ENCODE measurements around the gene RBFOX2. TPM values are rescaled to one million over a fixed set of nuclear protein-coding genes. Genes with fewer than 3 reads are reported as not detected.

Gene RBFOX2
- total and polyA plus RNA-seq, 10 of the 15 experiments (the other 5 are each of a cell fraction or from before 2014, with no cell fraction given): 0.01 to 2.7 (median 0.17) TPM; not detected in 4

- Histone ChIP-seq H3K4me1 (ENCODE audit: control insufficient read depth, insufficient read depth, low read length) (no peaks in the 10 kb centered on the region), H3K9ac (ENCODE audit: control insufficient read depth, insufficient read depth, low read length) (no peak overlapping the region), H3K36me3 (ENCODE audit: control insufficient read depth in 2 of 2, insufficient read depth in 2 of 2, low read length in 1 of 2) (no peaks in the 10 kb centered on the region), H4K20me1 (ENCODE audit: control insufficient read depth, insufficient read depth) (no peaks in the 10 kb centered on the region), H2AFZ (ENCODE audit: control insufficient read depth, low read depth, low read length) (no peak overlapping the region), H3K4me2 (ENCODE audit: control insufficient read depth, insufficient read depth) (no peak overlapping the region), H3K27me3 (replicated peaks in 1 of 2; ENCODE audit: control insufficient read depth in 2 of 2, insufficient read depth in 2 of 2, low read length in 1 of 2) (peaks cover 0 to 3% of the 10 kb centered on the region in 2 experiments; a peak in 1 of 4 replicates), H3K4me3 (no peak overlapping the region), H3K9me3 (replicated peaks; ENCODE audit: control insufficient read depth, insufficient read depth, low read length) (no peaks in the 10 kb centered on the region), H3K79me2 (ENCODE audit: control insufficient read depth, insufficient read depth, low read length) (no peaks in the 10 kb centered on the region), H3K27ac (ENCODE audit: control insufficient read depth, insufficient read depth) (no peak overlapping the region)
- SMC1A ChIA-PET (ENCODE audit: uncharacterized antibody, unreplicated experiment): no interaction called here
- RAD21 ChIA-PET (ENCODE audit: unreplicated experiment): interaction anchor here (0.6 to 0.9 kb wide), 2 partner anchors 29 to 62 kb away, joined by 3 to 4 read pairs; no protein-coding TSS in a partner anchor
- intact Hi-C loops (cut with micrococcal nuclease; ENCODE audit: unreplicated experiment) (no loop called here), in situ Hi-C loops (cut with MboI) (no loop called here)
- no peak for FAIRE-seq
- POLR2A ChIA-PET: no interaction called here
- ATAC-seq: no peak
- TF ChIP-seq PML (IDR thresholded peaks at IDR 0.05; ENCODE audit: low read length): no peak
- TF ChIP-seq SKIL (IDR thresholded peaks at IDR 0.05; ENCODE audit: low read depth, poor library complexity, severe bottlenecking): no peak
- TF ChIP-seq, protein P1, sequence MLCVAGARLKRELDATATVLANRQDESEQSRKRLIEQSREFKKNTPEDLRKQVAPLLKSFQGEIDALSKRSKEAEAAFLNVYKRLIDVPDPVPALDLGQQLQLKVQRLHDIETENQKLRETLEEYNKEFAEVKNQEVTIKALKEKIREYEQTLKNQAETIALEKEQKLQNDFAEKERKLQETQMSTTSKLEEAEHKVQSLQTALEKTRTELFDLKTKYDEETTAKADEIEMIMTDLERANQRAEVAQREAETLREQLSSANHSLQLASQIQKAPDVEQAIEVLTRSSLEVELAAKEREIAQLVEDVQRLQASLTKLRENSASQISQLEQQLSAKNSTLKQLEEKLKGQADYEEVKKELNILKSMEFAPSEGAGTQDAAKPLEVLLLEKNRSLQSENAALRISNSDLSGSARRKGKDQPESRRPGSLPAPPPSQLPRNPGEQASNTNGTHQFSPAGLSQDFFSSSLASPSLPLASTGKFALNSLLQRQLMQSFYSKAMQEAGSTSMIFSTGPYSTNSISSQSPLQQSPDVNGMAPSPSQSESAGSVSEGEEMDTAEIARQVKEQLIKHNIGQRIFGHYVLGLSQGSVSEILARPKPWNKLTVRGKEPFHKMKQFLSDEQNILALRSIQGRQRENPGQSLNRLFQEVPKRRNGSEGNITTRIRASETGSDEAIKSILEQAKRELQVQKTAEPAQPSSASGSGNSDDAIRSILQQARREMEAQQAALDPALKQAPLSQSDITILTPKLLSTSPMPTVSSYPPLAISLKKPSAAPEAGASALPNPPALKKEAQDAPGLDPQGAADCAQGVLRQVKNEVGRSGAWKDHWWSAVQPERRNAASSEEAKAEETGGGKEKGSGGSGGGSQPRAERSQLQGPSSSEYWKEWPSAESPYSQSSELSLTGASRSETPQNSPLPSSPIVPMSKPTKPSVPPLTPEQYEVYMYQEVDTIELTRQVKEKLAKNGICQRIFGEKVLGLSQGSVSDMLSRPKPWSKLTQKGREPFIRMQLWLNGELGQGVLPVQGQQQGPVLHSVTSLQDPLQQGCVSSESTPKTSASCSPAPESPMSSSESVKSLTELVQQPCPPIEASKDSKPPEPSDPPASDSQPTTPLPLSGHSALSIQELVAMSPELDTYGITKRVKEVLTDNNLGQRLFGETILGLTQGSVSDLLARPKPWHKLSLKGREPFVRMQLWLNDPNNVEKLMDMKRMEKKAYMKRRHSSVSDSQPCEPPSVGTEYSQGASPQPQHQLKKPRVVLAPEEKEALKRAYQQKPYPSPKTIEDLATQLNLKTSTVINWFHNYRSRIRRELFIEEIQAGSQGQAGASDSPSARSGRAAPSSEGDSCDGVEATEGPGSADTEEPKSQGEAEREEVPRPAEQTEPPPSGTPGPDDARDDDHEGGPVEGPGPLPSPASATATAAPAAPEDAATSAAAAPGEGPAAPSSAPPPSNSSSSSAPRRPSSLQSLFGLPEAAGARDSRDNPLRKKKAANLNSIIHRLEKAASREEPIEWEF (IDR thresholded peaks at IDR 0.05; ENCODE audit: insufficient replicate concordance, low read depth, low read length): no peak
- no peak for TF ChIP-seq IKZF2 (IDR thresholded peaks at IDR 0.05)
- no peak for TF ChIP-seq RAD21 (IDR thresholded peaks at IDR 0.05; ENCODE audit: insufficient read depth, low read depth, low read length)
- no peak for TF ChIP-seq JUND (IDR thresholded peaks at IDR 0.05; ENCODE audit: low read depth, low read length)
- BruUV-seq (replicated peaks): no TSS peak
- no peak for DNase-seq (ENCODE audit: low read depth, low spot score)
- CTCF ChIA-PET: interaction anchor here (0.9 kb wide), 1 partner anchor 111 kb away, joined by 3 read pairs; no protein-coding TSS in a partner anchor
- 48% methylated on average over 7 of the region's 7 CpGs for WGBS (ENCODE audit: insufficient coverage, insufficient replicate concordance, low lambda C conversion rate, missing lambda C conversion rate)
These were observed 73.1 kb downstream of the RBFOX2 start for GRCh38 chr22:35955546-35955945.

Data from GM12878 (cell line).